ENCODE results near the gene HOXA2.

GRCh38 chr7:27133409-27134231 lies 31.1 kb upstream of the HOXA2 start:
- TF ChIP-seq CTCF (IDR thresholded peaks at IDR 0.05) (no peak), POLR2A (IDR thresholded peaks at IDR 0.05) (no peak)
